Body of pancreas (tissue), 4 donors: ENCODE measurements around the gene POLA1.

Source experiments
- POLR2A ChIP-seq, 3 donors: fragments of 450-650 bp; IDR thresholded peaks; one replicate each; pipeline ENCODE4 v1.6.1; 2016; ENCODE audit warnings: antibody characterized with exemption in 3 of 3, mild to moderate bottlenecking in 2 of 3
- TF ChIP-seq, protein P1 (sequence below), 7 experiments: fragments of 450-650 bp in 4 of 7; fragments of 200-600 bp in 3 of 7; sonication (generic) in 3 of 7; IDR thresholded peaks; one replicate each; pipeline ENCODE4 v1.5.1; 2016 to 2019; ENCODE audit warnings: antibody characterized with exemption in 7 of 7

DNA sequence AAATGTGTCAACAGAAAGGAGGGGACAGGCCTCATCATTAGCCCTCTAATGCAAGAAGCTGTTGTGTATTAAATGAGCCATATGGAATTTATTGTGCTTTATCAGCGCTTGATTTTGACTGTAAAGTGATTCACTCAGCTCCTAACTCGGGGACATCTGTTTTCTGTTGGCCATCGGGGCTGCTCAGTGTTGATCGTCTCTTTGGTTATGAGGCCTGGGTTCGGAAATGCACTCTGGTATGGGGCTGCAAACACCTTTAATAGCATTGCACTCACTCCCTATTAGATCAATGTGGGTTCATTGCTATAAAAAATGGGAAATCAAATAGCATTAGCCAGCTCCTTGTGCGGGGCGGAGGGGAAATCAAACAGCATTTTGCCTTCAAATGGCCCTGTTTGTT is 315.7 kb downstream of the POLA1 start:
- TF ChIP-seq, protein P1, sequence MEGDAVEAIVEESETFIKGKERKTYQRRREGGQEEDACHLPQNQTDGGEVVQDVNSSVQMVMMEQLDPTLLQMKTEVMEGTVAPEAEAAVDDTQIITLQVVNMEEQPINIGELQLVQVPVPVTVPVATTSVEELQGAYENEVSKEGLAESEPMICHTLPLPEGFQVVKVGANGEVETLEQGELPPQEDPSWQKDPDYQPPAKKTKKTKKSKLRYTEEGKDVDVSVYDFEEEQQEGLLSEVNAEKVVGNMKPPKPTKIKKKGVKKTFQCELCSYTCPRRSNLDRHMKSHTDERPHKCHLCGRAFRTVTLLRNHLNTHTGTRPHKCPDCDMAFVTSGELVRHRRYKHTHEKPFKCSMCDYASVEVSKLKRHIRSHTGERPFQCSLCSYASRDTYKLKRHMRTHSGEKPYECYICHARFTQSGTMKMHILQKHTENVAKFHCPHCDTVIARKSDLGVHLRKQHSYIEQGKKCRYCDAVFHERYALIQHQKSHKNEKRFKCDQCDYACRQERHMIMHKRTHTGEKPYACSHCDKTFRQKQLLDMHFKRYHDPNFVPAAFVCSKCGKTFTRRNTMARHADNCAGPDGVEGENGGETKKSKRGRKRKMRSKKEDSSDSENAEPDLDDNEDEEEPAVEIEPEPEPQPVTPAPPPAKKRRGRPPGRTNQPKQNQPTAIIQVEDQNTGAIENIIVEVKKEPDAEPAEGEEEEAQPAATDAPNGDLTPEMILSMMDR (IDR thresholded peaks at IDR 0.05) = no peak
- no peak for TF ChIP-seq POLR2A (IDR thresholded peaks at IDR 0.05)
